Vagina (tissue), 2 donors: ENCODE measurements around the gene PRKAG2.

Source experiments
- CTCF ChIP-seq, 3 experiments: fragments of 450-650 bp in 2 of 3; fragments of 200-600 bp in 1 of 3; sonication (generic) in 1 of 3; IDR thresholded peaks; one replicate each; pipeline ENCODE4 v1.5.1; 2017 to 2019; ENCODE audit warnings: antibody characterized with exemption in 3 of 3, mild to moderate bottlenecking in 2 of 3, moderate library complexity in 2 of 3
- POLR2A ChIP-seq, 2 donors: fragments of 450-650 bp; IDR thresholded peaks; one replicate each; pipeline ENCODE4 v1.6.1; 2017; ENCODE audit warnings: antibody characterized with exemption in 2 of 2, mild to moderate bottlenecking in 2 of 2, moderate library complexity in 2 of 2
- POLR2AphosphoS5 ChIP-seq, 2 donors: sonication (generic); formaldehyde crosslinking; IDR thresholded peaks; one replicate each; pipeline ENCODE4 v1.9.0; 2017; ENCODE audit warnings: antibody characterized with exemption in 2 of 2, mild to moderate bottlenecking in 2 of 2, low read depth in 1 of 2; ENCODE audit not compliant: insufficient read depth in 1 of 2

DNA sequence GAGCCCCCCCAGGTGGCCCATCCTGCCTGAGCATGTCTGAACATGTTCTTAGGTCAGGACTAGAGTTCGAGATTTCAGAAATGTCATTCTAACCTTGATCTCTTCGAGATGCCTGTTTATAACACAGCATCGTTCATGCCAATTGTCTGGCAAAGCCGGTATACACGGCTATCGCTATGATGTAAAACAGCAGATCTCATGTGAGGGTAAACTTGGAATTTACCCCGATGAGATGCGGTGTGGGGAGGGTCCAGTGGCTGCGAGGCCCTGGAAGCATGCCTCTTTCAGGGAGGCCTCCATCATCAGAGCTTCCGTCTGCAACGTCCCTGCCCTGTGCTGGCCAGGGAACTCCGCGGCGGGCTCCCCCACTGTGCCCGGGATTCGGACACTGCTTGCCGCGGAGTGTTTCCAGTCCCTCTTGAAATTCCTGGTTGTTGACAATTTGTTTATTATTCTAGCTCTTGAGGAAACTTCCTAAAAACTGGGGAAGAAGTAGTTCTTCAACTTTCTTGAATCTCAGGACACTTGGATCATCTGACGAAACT is 188.6 kb downstream of the PRKAG2 start:
- no peak for TF ChIP-seq POLR2A (IDR thresholded peaks at IDR 0.05)
- no peak for TF ChIP-seq CTCF (IDR thresholded peaks at IDR 0.05)
- no peak for TF ChIP-seq POLR2AphosphoS5 (IDR thresholded peaks at IDR 0.05; ENCODE audit: insufficient read depth in 1 of 2, low read depth in 1 of 2)
